Ishikawa (cell line): ENCODE data around the gene TAF11L13.

Experiments used
- CEBPB ChIP-seq: IDR thresholded peaks from 2 replicates; pipeline ENCODE4 v1.6.1; 2012
- CREB1 ChIP-seq: IDR thresholded peaks from 2 replicates; pipeline ENCODE4 v1.6.1; 2012; ENCODE audit warnings: low read depth
- EGR1 ChIP-seq: IDR thresholded peaks from 2 replicates; pipeline ENCODE4 v1.6.1; 2012
- EP300 ChIP-seq: IDR thresholded peaks from 2 replicates; pipeline ENCODE4 v1.6.1; 2012; ENCODE audit warnings: borderline replicate concordance
- FOXM1 ChIP-seq: IDR thresholded peaks from 2 replicates; pipeline ENCODE4 v1.6.1; 2012; ENCODE audit warnings: low read depth, borderline replicate concordance
- NFIC ChIP-seq: IDR thresholded peaks from 2 replicates; pipeline ENCODE4 v1.6.1; 2012
- RAD21 ChIP-seq: IDR thresholded peaks from 2 replicates; pipeline ENCODE4 v1.6.1; 2012; ENCODE audit warnings: low read depth
- TAF1 ChIP-seq: IDR thresholded peaks from 2 replicates; pipeline ENCODE4 v1.6.1; 2012; ENCODE audit warnings: low read depth, mild to moderate bottlenecking
- TCF12 ChIP-seq: IDR thresholded peaks from 2 replicates; pipeline ENCODE4 v1.6.1; 2012; ENCODE audit warnings: low read depth
- TEAD4 ChIP-seq: IDR thresholded peaks from 2 replicates; pipeline ENCODE4 v1.6.1; 2012
- USF1 ChIP-seq: IDR thresholded peaks from 2 replicates; pipeline ENCODE4 v1.6.1; 2012
- YY1 ChIP-seq: IDR thresholded peaks from 2 replicates; pipeline ENCODE4 v1.6.1; 2012; ENCODE audit warnings: low read depth
- ZBTB7A ChIP-seq: IDR thresholded peaks from 2 replicates; pipeline ENCODE4 v1.6.1; 2012; ENCODE audit warnings: low read depth
- TF ChIP-seq, protein P1 (sequence below): IDR thresholded peaks from 2 replicates; pipeline ENCODE4 v1.6.1; 2012
- TF ChIP-seq, protein P2 (sequence below): IDR thresholded peaks from 2 replicates; pipeline ENCODE4 v1.6.1; 2012; ENCODE audit warnings: low read depth, mild to moderate bottlenecking

Gene TAF11L13

GRCh38 chr5:17663182-17663581 is 31.3 kb downstream of the TAF11L13 start:
- no peak for TF ChIP-seq TCF12
- TF ChIP-seq EP300, result no peak
- TF ChIP-seq TEAD4, result no peak
- TF ChIP-seq, protein P1, sequence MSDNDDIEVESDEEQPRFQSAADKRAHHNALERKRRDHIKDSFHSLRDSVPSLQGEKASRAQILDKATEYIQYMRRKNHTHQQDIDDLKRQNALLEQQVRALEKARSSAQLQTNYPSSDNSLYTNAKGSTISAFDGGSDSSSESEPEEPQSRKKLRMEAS, result no peak
- TF ChIP-seq USF1, result no peak
- TF ChIP-seq YY1, result no peak
- TF ChIP-seq CREB1, result no peak
- TF ChIP-seq, protein P2, sequence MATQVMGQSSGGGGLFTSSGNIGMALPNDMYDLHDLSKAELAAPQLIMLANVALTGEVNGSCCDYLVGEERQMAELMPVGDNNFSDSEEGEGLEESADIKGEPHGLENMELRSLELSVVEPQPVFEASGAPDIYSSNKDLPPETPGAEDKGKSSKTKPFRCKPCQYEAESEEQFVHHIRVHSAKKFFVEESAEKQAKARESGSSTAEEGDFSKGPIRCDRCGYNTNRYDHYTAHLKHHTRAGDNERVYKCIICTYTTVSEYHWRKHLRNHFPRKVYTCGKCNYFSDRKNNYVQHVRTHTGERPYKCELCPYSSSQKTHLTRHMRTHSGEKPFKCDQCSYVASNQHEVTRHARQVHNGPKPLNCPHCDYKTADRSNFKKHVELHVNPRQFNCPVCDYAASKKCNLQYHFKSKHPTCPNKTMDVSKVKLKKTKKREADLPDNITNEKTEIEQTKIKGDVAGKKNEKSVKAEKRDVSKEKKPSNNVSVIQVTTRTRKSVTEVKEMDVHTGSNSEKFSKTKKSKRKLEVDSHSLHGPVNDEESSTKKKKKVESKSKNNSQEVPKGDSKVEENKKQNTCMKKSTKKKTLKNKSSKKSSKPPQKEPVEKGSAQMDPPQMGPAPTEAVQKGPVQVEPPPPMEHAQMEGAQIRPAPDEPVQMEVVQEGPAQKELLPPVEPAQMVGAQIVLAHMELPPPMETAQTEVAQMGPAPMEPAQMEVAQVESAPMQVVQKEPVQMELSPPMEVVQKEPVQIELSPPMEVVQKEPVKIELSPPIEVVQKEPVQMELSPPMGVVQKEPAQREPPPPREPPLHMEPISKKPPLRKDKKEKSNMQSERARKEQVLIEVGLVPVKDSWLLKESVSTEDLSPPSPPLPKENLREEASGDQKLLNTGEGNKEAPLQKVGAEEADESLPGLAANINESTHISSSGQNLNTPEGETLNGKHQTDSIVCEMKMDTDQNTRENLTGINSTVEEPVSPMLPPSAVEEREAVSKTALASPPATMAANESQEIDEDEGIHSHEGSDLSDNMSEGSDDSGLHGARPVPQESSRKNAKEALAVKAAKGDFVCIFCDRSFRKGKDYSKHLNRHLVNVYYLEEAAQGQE, result no peak
- TF ChIP-seq ZBTB7A, result no peak
- no peak for TF ChIP-seq TAF1
- TF ChIP-seq FOXM1, result no peak
- TF ChIP-seq NFIC, result no peak
- TF ChIP-seq RAD21, result no peak
- no peak for TF ChIP-seq CEBPB
- TF ChIP-seq EGR1, result no peak

GRCh38 chr5:17665836-17666235 is 33.9 kb downstream of the TAF11L13 start:
- TF ChIP-seq CEBPB, result no peak
- TF ChIP-seq YY1, result no peak
- no peak for TF ChIP-seq TCF12
- TF ChIP-seq TEAD4, result no peak
- TF ChIP-seq EP300, result no peak
- no peak for TF ChIP-seq USF1
- TF ChIP-seq NFIC, result no peak
- no peak for TF ChIP-seq ZBTB7A
- TF ChIP-seq TAF1, result no peak
- no peak for TF ChIP-seq RAD21
- TF ChIP-seq, protein P2, result no peak
- TF ChIP-seq FOXM1, result no peak

DNA sequence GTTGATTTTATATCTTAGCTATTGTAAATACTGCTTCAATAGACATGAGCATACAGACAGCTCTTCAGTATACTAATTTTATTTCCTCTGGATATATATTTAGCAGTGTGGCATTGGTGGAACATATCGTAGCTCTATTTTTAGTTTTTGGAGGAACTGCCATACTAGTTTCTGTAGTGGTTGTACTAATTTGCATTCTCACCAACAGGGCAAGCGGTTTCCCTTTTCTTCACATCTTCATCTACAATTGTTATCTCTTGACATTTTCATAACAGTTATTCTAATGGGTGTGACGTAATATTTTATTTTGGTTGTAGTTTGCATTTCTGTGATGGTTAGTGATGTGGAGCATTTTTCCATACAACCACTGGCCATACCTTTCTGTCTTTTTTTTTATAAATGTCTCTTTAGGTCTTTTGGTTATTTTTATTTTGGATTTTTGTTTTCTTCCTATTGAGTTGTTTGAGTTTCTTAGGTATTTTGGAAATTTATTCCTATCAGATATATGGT is 34.9 kb downstream of the TAF11L13 start:
- TF ChIP-seq NFIC (no peak), TCF12 (no peak), TEAD4 (no peak), CEBPB (no peak), EP300 (no peak), TAF1 (no peak), RAD21 (no peak), CREB1 (no peak), YY1 (no peak), USF1 (no peak), EGR1 (no peak)
- TF ChIP-seq, protein P2, result no peak
- TF ChIP-seq, protein P1, result no peak

- TF ChIP-seq YY1 (no peak), TEAD4 (no peak), EGR1 (no peak), CEBPB (no peak), RAD21 (no peak), NFIC (no peak), TAF1 (no peak), USF1 (no peak), ZBTB7A (no peak), FOXM1 (no peak), CREB1 (no peak), TCF12 (no peak), EP300 (no peak)
- TF ChIP-seq, protein P1, result no peak
- TF ChIP-seq, protein P2, result no peak
Measured at GRCh38 chr5:17670353-17670752, 38.5 kb downstream of the TAF11L13 start.
